ENCODE data around the gene FUT7. TPM values are rescaled to one million over a fixed set of nuclear protein-coding genes. Genes with fewer than 3 reads are reported as not detected.

Gene FUT7
- polyA plus RNA-seq, 3 donors, result 6.1 to 13.4 (median 10.5) TPM

DNA sequence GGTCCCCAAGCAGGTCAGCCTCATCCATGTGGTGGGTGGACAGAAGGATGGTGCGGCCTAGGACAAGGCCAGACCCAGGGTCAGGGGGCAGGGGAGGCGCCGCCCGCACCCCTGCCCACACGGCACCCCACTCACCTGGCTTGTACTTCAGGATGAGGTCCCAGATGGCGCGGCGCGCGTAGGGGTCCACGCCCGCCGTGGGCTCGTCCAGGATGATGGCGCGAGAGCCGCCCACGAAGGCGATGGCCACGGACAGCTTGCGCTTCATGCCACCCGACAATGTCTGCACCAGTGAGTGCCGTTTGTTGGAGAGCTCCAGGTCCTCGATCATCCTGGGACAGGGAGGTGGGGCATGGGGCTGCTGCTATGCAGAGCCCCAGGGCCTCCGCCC is 16.4 kb downstream of the FUT7 start:
- Histone ChIP-seq H3K4me2 (replicated peaks; ENCODE audit: extremely low read depth, low read length, poor library complexity, severe bottlenecking) (no peak overlapping the region), H3K27ac (ENCODE audit: low read depth in 1 of 2, low read length in 2 of 2) (no peak overlapping the region), H3K4me3 (replicated peaks in 1 of 3; ENCODE audit: low read depth in 2 of 3, low read length in 3 of 3) (no peak overlapping the region), H3K4me1 (ENCODE audit: control insufficient read depth in 1 of 2, insufficient read depth in 2 of 2, low read length in 2 of 2) (no peaks in the 10 kb centered on the region), H3K9ac (ENCODE audit: insufficient read depth, low read length, poor library complexity, severe bottlenecking) (no peak overlapping the region), H4K20me1 (ENCODE audit: insufficient read depth, low read length) (no peaks in the 10 kb centered on the region), H3K36me3 (replicated peaks in 1 of 2; ENCODE audit: control insufficient read depth in 1 of 2, insufficient read depth in 2 of 2, low read length in 2 of 2) (peaks cover 0 to 3% of the 10 kb centered on the region in 2 donors), H3K27me3 (ENCODE audit: control insufficient read depth in 2 of 2, insufficient read depth in 2 of 2, low read length in 2 of 2) (no peaks in the 10 kb centered on the region), H3K9me3 (replicated peaks in 1 of 2; ENCODE audit: control insufficient read depth in 1 of 2, insufficient read depth in 1 of 2, low read length in 2 of 2) (no peaks in the 10 kb centered on the region), H3K79me2 (ENCODE audit: insufficient read depth, low read length) (no peaks in the 10 kb centered on the region), H2AFZ (ENCODE audit: insufficient read depth, low read depth, low read length, poor library complexity, severe bottlenecking) (no peak overlapping the region)
- no peak for DNase-seq
- WGBS (ENCODE audit: insufficient coverage), result over 99% methylated on average over 18 of the region's 25 CpGs
- TF ChIP-seq, protein P1, sequence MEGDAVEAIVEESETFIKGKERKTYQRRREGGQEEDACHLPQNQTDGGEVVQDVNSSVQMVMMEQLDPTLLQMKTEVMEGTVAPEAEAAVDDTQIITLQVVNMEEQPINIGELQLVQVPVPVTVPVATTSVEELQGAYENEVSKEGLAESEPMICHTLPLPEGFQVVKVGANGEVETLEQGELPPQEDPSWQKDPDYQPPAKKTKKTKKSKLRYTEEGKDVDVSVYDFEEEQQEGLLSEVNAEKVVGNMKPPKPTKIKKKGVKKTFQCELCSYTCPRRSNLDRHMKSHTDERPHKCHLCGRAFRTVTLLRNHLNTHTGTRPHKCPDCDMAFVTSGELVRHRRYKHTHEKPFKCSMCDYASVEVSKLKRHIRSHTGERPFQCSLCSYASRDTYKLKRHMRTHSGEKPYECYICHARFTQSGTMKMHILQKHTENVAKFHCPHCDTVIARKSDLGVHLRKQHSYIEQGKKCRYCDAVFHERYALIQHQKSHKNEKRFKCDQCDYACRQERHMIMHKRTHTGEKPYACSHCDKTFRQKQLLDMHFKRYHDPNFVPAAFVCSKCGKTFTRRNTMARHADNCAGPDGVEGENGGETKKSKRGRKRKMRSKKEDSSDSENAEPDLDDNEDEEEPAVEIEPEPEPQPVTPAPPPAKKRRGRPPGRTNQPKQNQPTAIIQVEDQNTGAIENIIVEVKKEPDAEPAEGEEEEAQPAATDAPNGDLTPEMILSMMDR (IDR thresholded peaks at IDR 0.05), result no peak
- Mint-ChIP-seq H3K36me3 (peaks cover 9 to 32% of the 10 kb centered on the region in 2 donors), H3K27ac (no peak overlapping the region), H3K27me3 (ENCODE audit: low read depth in 3 of 3) (peaks cover 0 to 2% (median 2%) of the 10 kb centered on the region in 3 donors), H3K4me3 (no peak overlapping the region), H3K4me1 (no peaks in the 10 kb centered on the region), H3K9me3 (peaks cover 0 to 6% (median 0%) of the 10 kb centered on the region in 7 donors)
- intact Hi-C loops (cut with micrococcal nuclease), result no loop called here

DNA sequence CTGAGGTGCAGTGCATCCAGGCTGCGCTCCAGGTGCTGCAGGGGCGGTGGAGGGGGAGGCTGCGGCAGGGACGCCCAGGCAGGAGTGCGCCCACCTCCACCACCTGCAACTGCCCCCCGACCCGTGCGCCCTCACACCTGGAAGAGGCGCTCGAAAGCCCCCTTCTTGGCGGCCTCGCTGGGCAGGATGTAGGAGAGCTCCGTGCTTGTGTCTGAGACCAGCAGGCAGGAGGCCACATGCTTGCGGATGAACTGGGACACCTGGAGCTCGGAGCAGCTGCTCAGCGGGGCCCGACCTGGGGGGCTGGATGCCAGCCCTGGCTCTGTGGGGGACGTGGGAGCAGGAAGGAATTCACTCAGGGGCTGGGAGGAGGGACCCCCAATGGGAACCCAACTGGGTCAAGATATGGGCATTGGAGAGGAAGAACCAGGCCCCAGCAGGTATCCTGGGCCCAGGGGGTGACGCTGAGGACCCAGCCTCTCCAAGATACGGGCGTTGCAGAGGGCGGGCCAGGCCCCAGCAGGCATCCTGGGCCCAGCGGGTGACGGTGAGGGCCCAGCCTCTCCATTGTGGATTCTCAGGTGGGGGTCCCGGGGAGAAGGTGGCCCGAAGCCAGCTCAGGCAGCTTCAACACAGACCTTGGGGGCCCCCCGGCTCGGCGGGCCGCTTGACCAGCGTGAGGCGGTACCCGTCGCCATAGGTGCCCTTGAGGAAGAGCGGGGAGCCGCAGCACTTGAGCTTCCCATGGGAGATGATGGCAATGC is 16.9 kb downstream of the FUT7 start:
- no peaks in the 10 kb centered on the region for H3K4me1 Mint-ChIP-seq
- H3K27me3 ChIP-seq (ENCODE audit: control insufficient read depth in 2 of 2, insufficient read depth in 2 of 2, low read length in 2 of 2), result no peaks in the 10 kb centered on the region
- no peak overlapping the region for H3K27ac Mint-ChIP-seq
- H3K4me1 ChIP-seq (ENCODE audit: control insufficient read depth in 1 of 2, insufficient read depth in 2 of 2, low read length in 2 of 2), result no peaks in the 10 kb centered on the region
- no peak overlapping the region for H3K27ac ChIP-seq (ENCODE audit: low read depth in 1 of 2, low read length in 2 of 2)
- H3K4me3 Mint-ChIP-seq, result no peak overlapping the region
- no peaks in the 10 kb centered on the region for H4K20me1 ChIP-seq (ENCODE audit: insufficient read depth, low read length)
- DNase-seq, result no peak
- 96% methylated on average over 30 of the region's 36 CpGs for WGBS (ENCODE audit: insufficient coverage)
- H3K36me3 ChIP-seq (replicated peaks in 1 of 2; ENCODE audit: control insufficient read depth in 1 of 2, insufficient read depth in 2 of 2, low read length in 2 of 2), result peaks cover 0 to 3% of the 10 kb centered on the region in 2 donors
- no peaks in the 10 kb centered on the region for H3K9me3 ChIP-seq (replicated peaks in 1 of 2; ENCODE audit: control insufficient read depth in 1 of 2, insufficient read depth in 1 of 2, low read length in 2 of 2)
- H3K36me3 Mint-ChIP-seq, result peaks cover 9 to 32% of the 10 kb centered on the region in 2 donors
- no peaks in the 10 kb centered on the region for H3K79me2 ChIP-seq (ENCODE audit: insufficient read depth, low read length)
- no peak overlapping the region for H2AFZ ChIP-seq (ENCODE audit: insufficient read depth, low read depth, low read length, poor library complexity, severe bottlenecking)
- peaks cover 0 to 2% (median 2%) of the 10 kb centered on the region in 3 donors for H3K27me3 Mint-ChIP-seq (ENCODE audit: low read depth in 3 of 3)
- intact Hi-C loops (cut with micrococcal nuclease), result no loop called here
- no peak overlapping the region for H3K9ac ChIP-seq (ENCODE audit: insufficient read depth, low read length, poor library complexity, severe bottlenecking)
- H3K9me3 Mint-ChIP-seq, result peaks cover 0 to 6% (median 0%) of the 10 kb centered on the region in 7 donors
- no peak overlapping the region for H3K4me2 ChIP-seq (replicated peaks; ENCODE audit: extremely low read depth, low read length, poor library complexity, severe bottlenecking)
- no peak overlapping the region for H3K4me3 ChIP-seq (replicated peaks in 1 of 3; ENCODE audit: low read depth in 2 of 3, low read length in 3 of 3)
- TF ChIP-seq, protein P1 (IDR thresholded peaks at IDR 0.05), result no peak

All from CD14-positive monocyte (primary cell).